C1 segment of cervical spinal cord (tissue), 14 donors: ENCODE data around the gene CEACAM20.
"Not testable (repeated sequence)": the region's sequence is repeated elsewhere in the genome, so short reads cannot be mapped to it uniquely, and the experiment has no call there.

Source experiments
- DNase-seq, 14 donors: peaks; one replicate each; lab custom pipeline; 2025; lab: John Stamatoyannopoulos, UW

CEACAM20 gene

GRCh38 chr19:44496711-44497110, 32.8 kb downstream of the CEACAM20 start:
- DNase-seq = no peak

GRCh38 chr19:44476559-44477408, 52.7 kb downstream of the CEACAM20 start:
- DNase-seq = no peak

- not testable (repeated sequence) for DNase-seq
Measured at GRCh38 chr19:44468730-44469129, 60.7 kb downstream of the CEACAM20 start.

- not testable (repeated sequence) for DNase-seq
Measured at GRCh38 chr19:44462600-44463286, 66.7 kb downstream of the CEACAM20 start.
